Brain microvascular endothelial cell (primary cell): ENCODE data around the gene PLIN5.

Experiments used
- DNase-seq: peaks from one replicate; pipeline ENCODE4 v3.0.0-alpha.2; 2020
- H3K27ac ChIP-seq: fragments of 250-450 bp; sonication (Bioruptor Pico); 2 replicates; pipeline ENCODE4 v1.5.1; 2020; ENCODE audit warnings: mild to moderate bottlenecking, moderate library complexity
- H3K27me3 ChIP-seq: fragments of 250-450 bp; sonication (Bioruptor Pico); replicated peaks from 2 replicates; pipeline ENCODE4 v1.5.1; 2020; ENCODE audit warnings: mild to moderate bottlenecking
- H3K36me3 ChIP-seq: fragments of 250-450 bp; sonication (Bioruptor Pico); replicated peaks from 2 replicates; pipeline ENCODE4 v1.5.1; 2020; ENCODE audit warnings: mild to moderate bottlenecking
- H3K4me3 ChIP-seq: 2 replicates; pipeline ENCODE4 v1.5.1; 2011; ENCODE audit warnings: low read depth, mild to moderate bottlenecking, control low read depth, low read length, moderate library complexity
- CTCF ChIP-seq: IDR thresholded peaks from 2 replicates; pipeline ENCODE4 v1.5.1; 2011; ENCODE audit warnings: low read depth, mild to moderate bottlenecking, moderate library complexity, low read length, control low read depth, inconsistent platforms; ENCODE audit errors: missing control alignments
- in situ Hi-C: cut with HindIII; loops from 2 replicates; pipeline ENCODE4 v1.10.0; 2017; ENCODE audit warnings: low sequenced_read_pairs, low pct_ligation_motif_present

Gene PLIN5

GRCh38 chr19:4493929-4494690, 40.9 kb downstream of the PLIN5 start:
- no peak overlapping the region for H3K27ac ChIP-seq
- DNase-seq: no peak
- H3K36me3 ChIP-seq: peaks cover 79% of the 10 kb centered on the region
- TF ChIP-seq CTCF: no peak
- in situ Hi-C loops: no loop called here
- H3K4me3 ChIP-seq: no peak overlapping the region
- no peaks in the 10 kb centered on the region for H3K27me3 ChIP-seq

GRCh38 chr19:4493104-4493928, 41.7 kb downstream of the PLIN5 start:
- Histone ChIP-seq H3K27me3 (no peaks in the 10 kb centered on the region), H3K36me3 (peaks cover 79% of the 10 kb centered on the region), H3K27ac (no peak overlapping the region), H3K4me3 (no peak overlapping the region)
- DNase-seq: no peak
- no peak for TF ChIP-seq CTCF
- in situ Hi-C loops: no loop called here

- H3K4me3 ChIP-seq: no peak overlapping the region
- TF ChIP-seq CTCF: no peak
- peaks cover 71% of the 10 kb centered on the region for H3K36me3 ChIP-seq
- no peak overlapping the region for H3K27ac ChIP-seq
- no peak for DNase-seq
- in situ Hi-C loops: no loop called here
- no peaks in the 10 kb centered on the region for H3K27me3 ChIP-seq
Observed at GRCh38 chr19:4492337-4493103, 42.5 kb downstream of the PLIN5 start.

DNA sequence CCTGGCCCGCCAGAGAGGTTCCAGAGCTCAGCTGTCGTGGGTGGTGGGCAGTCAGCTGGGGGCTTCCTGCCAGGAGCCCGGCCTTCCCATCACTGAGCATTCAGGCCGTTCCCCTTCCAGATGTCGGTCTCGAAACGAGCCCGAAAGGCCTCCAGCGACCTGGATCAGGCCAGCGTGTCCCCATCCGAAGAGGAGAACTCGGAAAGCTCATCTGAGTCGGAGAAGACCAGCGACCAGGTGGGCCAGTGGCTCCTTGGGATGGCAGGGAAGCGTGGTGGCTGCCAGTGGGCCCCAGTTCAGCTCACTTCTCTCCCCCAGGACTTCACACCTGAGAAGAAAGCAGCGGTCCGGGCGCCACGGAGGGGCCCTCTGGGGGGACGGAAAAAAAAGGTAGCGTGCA, 43.6 kb downstream of the PLIN5 start:
- in situ Hi-C loops: no loop called here
- Histone ChIP-seq H3K27me3 (no peaks in the 10 kb centered on the region), H3K27ac (no peak overlapping the region), H3K4me3 (no peak overlapping the region), H3K36me3 (peaks cover 70% of the 10 kb centered on the region)
- no peak for TF ChIP-seq CTCF
- DNase-seq: no peak

GRCh38 chr19:4488496-4488895, 46.5 kb downstream of the PLIN5 start:
- Histone ChIP-seq H3K27me3 (no peaks in the 10 kb centered on the region), H3K4me3 (no peak overlapping the region), H3K27ac (no peak overlapping the region), H3K36me3 (peaks cover 49% of the 10 kb centered on the region)
- DNase-seq: no peak
- no peak for TF ChIP-seq CTCF
- in situ Hi-C loops: no loop called here
